ACHN (cell line): ENCODE results near the gene UNC79.

Experiments used
- DNase-seq: peaks from one replicate; pipeline ENCODE4 v3.0.0-alpha.2; 2015
- in situ Hi-C: cut with HindIII; loops from 2 replicates; pipeline ENCODE4 v1.10.0; 2017; ENCODE audit warnings: low sequenced_read_pairs, low pct_ligation_motif_present, low pct_unique_long_range_greater_than_20kb

UNC79 gene

GRCh38 chr14:93751946-93752655, 321.4 kb downstream of the UNC79 start:
- in situ Hi-C loops: no loop called here
- no peak for DNase-seq

GRCh38 chr14:93752980-93753561, 322.3 kb downstream of the UNC79 start:
- no peak for DNase-seq
- in situ Hi-C loops: no loop called here

GRCh38 chr14:93753647-93754046, 322.9 kb downstream of the UNC79 start:
- in situ Hi-C loops: no loop called here
- no peak for DNase-seq

DNA sequence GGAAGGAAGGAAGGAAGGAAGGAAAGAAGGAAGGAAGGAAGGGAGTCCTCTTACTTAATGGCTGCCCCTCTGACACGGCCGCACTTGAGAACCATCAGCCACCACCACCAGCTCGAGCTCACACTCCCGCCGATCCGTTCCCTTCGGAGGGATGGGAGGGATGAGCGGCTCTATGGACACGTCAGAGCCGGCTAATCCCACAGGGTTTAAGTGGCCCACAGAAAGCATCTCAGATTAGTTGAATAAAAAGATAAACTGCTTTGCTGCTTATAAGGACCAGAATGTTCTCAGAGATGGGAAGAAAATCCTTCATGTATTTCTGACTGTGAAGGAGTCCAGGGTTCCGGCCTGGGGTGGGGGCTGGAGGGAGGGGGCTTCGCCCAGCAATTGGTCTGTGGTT, 326.5 kb downstream of the UNC79 start:
- DNase-seq: no peak
- in situ Hi-C loops: no loop called here
